ENCODE results near the gene ANK3.

The ANK3 gene

DNA sequence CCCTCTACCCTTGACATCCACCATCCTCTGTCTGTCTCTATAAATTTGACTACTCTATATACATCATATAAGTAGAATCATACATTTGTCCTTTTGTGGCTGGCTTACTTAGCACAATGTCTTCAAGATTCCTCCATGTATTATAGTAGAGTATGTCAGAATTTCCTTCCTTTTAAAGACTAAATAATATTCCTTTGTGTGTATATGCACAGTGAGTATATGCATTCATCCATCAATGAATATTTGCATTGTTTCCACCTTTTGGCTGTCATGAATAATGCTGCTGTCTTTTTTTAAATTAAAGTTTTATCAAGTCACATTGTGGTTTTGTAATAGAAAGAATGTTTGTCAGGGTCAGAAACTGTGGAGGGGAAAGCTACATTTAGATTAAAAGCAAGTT lies 195.3 kb downstream of the ANK3 start:
- H3K36me3 ChIP-seq (ENCODE audit: control insufficient read depth in 2 of 2, insufficient read depth in 1 of 2, low read length in 2 of 2): peaks cover 0 to 7% of the 10 kb centered on the region in 2 experiments; a peak in 1 of 3 replicates
- ChIA-PET POLR2A (no interaction called here), CTCF (no interaction called here)
- H3K9me3 ChIP-seq (ENCODE audit: control insufficient read depth, insufficient read depth, low read depth, low read length): no peaks in the 10 kb centered on the region
- no peak for TF ChIP-seq ZXDB (tag by site-specific recombination; IDR thresholded peaks at IDR 0.05)
- no peak overlapping the region for H3K4me3 ChIP-seq (ENCODE audit: low read depth, low read length)
- H3K4me1 ChIP-seq (ENCODE audit: control insufficient read depth, insufficient read depth, low read length): no peaks in the 10 kb centered on the region
- H3K27ac ChIP-seq (ENCODE audit: extremely low read depth, low read depth, low read length): no peak overlapping the region

GRCh38 chr10:60192946-60193345 lies 196.7 kb downstream of the ANK3 start:
- ChIA-PET POLR2A (no interaction called here), CTCF (interaction anchor here (0.7 to 0.9 kb wide), 2 partner anchors 13 to 15 kb away, joined by 3 to 5 read pairs; no protein-coding TSS in a partner anchor)
- Histone ChIP-seq H3K4me3 (ENCODE audit: low read depth, low read length) (no peak overlapping the region), H3K27ac (ENCODE audit: extremely low read depth, low read depth, low read length) (no peak overlapping the region), H3K9me3 (ENCODE audit: control insufficient read depth, insufficient read depth, low read depth, low read length) (no peaks in the 10 kb centered on the region), H3K36me3 (ENCODE audit: control insufficient read depth in 2 of 2, insufficient read depth in 1 of 2, low read length in 2 of 2) (peaks cover 0 to 7% of the 10 kb centered on the region in 2 experiments; a peak in 1 of 3 replicates), H3K4me1 (ENCODE audit: control insufficient read depth, insufficient read depth, low read length) (peaks cover 1% of the 10 kb centered on the region; the same call in 1 of the 2 replicates)
- TF ChIP-seq ZNF169 (tag by site-specific recombination; IDR thresholded peaks at IDR 0.05): no peak
- TF ChIP-seq ZNF266 (tag by site-specific recombination; IDR thresholded peaks at IDR 0.05; ENCODE audit: low read depth): no peak
- TF ChIP-seq ZNF521 (tag by site-specific recombination; IDR thresholded peaks at IDR 0.05): no peak
- no peak for TF ChIP-seq ZNF404 (tag by site-specific recombination; IDR thresholded peaks at IDR 0.05)
- TF ChIP-seq ZNF302 (tag by site-specific recombination; IDR thresholded peaks at IDR 0.05; ENCODE audit: low read depth): no peak
- no peak for TF ChIP-seq ZNF660 (tag by site-specific recombination; IDR thresholded peaks at IDR 0.05)
- TF ChIP-seq ZNF174 (tag by site-specific recombination; IDR thresholded peaks at IDR 0.05): no peak
- TF ChIP-seq, protein P1, sequence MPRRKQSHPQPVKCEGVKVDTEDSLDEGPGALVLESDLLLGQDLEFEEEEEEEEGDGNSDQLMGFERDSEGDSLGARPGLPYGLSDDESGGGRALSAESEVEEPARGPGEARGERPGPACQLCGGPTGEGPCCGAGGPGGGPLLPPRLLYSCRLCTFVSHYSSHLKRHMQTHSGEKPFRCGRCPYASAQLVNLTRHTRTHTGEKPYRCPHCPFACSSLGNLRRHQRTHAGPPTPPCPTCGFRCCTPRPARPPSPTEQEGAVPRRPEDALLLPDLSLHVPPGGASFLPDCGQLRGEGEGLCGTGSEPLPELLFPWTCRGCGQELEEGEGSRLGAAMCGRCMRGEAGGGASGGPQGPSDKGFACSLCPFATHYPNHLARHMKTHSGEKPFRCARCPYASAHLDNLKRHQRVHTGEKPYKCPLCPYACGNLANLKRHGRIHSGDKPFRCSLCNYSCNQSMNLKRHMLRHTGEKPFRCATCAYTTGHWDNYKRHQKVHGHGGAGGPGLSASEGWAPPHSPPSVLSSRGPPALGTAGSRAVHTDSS (tag by site-specific recombination; IDR thresholded peaks at IDR 0.05): no peak
- no peak for TF ChIP-seq YY1 (tag by site-specific recombination; IDR thresholded peaks at IDR 0.05)
- TF ChIP-seq HOXC10 (CRISPR knock-in tag; IDR thresholded peaks at IDR 0.05): no peak
- no peak for TF ChIP-seq BCL11A (tag by site-specific recombination; IDR thresholded peaks at IDR 0.05; ENCODE audit: low read depth)
- TF ChIP-seq ZNF449 (tag by site-specific recombination; IDR thresholded peaks at IDR 0.05): no peak
- TF ChIP-seq ZFP37 (tag by site-specific recombination; IDR thresholded peaks at IDR 0.05): no peak
- no peak for TF ChIP-seq ZNF670 (tag by site-specific recombination; IDR thresholded peaks at IDR 0.05; ENCODE audit: low read depth)

GRCh38 chr10:60189861-60190475 lies 199.7 kb downstream of the ANK3 start:
- Histone ChIP-seq H3K27ac (ENCODE audit: extremely low read depth, low read depth, low read length) (no peak overlapping the region), H3K36me3 (ENCODE audit: control insufficient read depth in 2 of 2, insufficient read depth in 1 of 2, low read length in 2 of 2) (no peaks in the 10 kb centered on the region), H3K9me3 (ENCODE audit: control insufficient read depth, insufficient read depth, low read depth, low read length) (no peaks in the 10 kb centered on the region), H3K4me3 (ENCODE audit: low read depth, low read length) (no peak overlapping the region), H3K4me1 (ENCODE audit: control insufficient read depth, insufficient read depth, low read length) (peaks cover 5% of the 10 kb centered on the region; the same call in 1 of the 2 replicates)
- ChIA-PET CTCF (interaction anchor here (1.0 to 2.2 kb wide), 2 partner anchors 18 kb away, joined by 3 to 9 read pairs; no protein-coding TSS in a partner anchor), POLR2A (no interaction called here)
- TF ChIP-seq HIC1 (tag by site-specific recombination; IDR thresholded peaks at IDR 0.05): no peak
- TF ChIP-seq, protein P2, sequence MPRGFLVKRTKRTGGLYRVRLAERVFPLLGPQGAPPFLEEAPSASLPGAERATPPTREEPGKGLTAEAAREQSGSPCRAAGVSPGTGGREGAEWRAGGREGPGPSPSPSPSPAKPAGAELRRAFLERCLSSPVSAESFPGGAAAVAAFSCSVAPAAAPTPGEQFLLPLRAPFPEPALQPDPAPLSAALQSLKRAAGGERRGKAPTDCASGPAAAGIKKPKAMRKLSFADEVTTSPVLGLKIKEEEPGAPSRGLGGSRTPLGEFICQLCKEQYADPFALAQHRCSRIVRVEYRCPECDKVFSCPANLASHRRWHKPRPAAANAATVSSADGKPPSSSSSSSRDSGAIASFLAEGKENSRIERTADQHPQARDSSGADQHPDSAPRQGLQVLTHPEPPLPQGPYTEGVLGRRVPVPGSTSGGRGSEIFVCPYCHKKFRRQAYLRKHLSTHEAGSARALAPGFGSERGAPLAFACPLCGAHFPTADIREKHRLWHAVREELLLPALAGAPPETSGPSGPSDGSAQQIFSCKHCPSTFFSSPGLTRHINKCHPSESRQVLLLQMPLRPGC (tag by site-specific recombination; IDR thresholded peaks at IDR 0.05): no peak
- no peak for TF ChIP-seq ZNF658 (tag by site-specific recombination; IDR thresholded peaks at IDR 0.05)
- TF ChIP-seq ZNF555 (tag by site-specific recombination; conservative IDR thresholded peaks at IDR 0.05): no peak
- TF ChIP-seq, protein P3, sequence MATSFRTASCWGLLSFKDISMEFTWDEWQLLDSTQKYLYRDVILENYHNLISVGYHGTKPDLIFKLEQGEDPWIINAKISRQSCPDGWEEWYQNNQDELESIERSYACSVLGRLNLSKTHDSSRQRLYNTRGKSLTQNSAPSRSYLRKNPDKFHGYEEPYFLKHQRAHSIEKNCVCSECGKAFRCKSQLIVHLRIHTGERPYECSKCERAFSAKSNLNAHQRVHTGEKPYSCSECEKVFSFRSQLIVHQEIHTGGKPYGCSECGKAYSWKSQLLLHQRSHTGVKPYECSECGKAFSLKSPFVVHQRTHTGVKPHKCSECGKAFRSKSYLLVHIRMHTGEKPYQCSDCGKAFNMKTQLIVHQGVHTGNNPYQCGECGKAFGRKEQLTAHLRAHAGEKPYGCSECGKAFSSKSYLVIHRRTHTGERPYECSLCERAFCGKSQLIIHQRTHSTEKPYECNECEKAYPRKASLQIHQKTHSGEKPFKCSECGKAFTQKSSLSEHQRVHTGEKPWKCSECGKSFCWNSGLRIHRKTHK (tag by site-specific recombination; IDR thresholded peaks at IDR 0.05): no peak
- TF ChIP-seq ZNF394 (tag by site-specific recombination; IDR thresholded peaks at IDR 0.05; ENCODE audit: borderline replicate concordance): no peak
- no peak for TF ChIP-seq ATF2 (tag by site-specific recombination; IDR thresholded peaks at IDR 0.05; ENCODE audit: low read depth)
